ENCODE data around the gene GNAT1. TPM values are rescaled to one million over a fixed set of nuclear protein-coding genes. Genes with fewer than 3 reads are reported as not detected.

Gene GNAT1
- total RNA-seq, 1 donor from 2014 or later = 4.7 TPM

GRCh38 chr3:50189274-50189673 is 2.1 kb upstream of the GNAT1 start:
- peaks cover 14% of the 10 kb centered on the region for H3K27me3 ChIP-seq
- no peak overlapping the region for H3K27ac ChIP-seq
- no peak overlapping the region for H3K4me3 ChIP-seq
- H3K9me3 ChIP-seq = no peaks in the 10 kb centered on the region
- DNase-seq (ENCODE audit: low spot score in 2 of 2) = peak in 1 of 2 donors; percentile 91
- H3K36me3 ChIP-seq = peaks cover 0 to 28% of the 10 kb centered on the region in 2 donors
- peak; percentile 73 to 87 (median 87) for TF ChIP-seq CTCF (IDR thresholded peaks at IDR 0.05)
- H3K4me1 ChIP-seq = peaks cover 5 to 13% of the 10 kb centered on the region in 2 donors
- intact Hi-C loops (cut with DNase I) = loop anchor here (1.0 to 2.0 kb wide), 2 partner anchors 34 to 68 kb away; partner anchors contain the start of gene SEMA3F

GRCh38 chr3:50189989-50190388 is 1.4 kb upstream of the GNAT1 start:
- intact Hi-C loops (cut with DNase I) = loop anchor here (1.0 to 2.0 kb wide), 2 partner anchors 35 to 69 kb away; partner anchors contain the start of gene SEMA3F
- Histone ChIP-seq H3K4me1 (peaks cover 10 to 15% of the 10 kb centered on the region in 2 donors), H3K27ac (no peak overlapping the region), H3K9me3 (no peaks in the 10 kb centered on the region), H3K4me3 (no peak overlapping the region), H3K36me3 (peaks cover 0 to 21% of the 10 kb centered on the region in 2 donors), H3K27me3 (peaks cover 18% of the 10 kb centered on the region)
- TF ChIP-seq CTCF (IDR thresholded peaks at IDR 0.05) = no peak
- DNase-seq (ENCODE audit: low spot score in 2 of 2) = no peak

GRCh38 chr3:50192124-50192523 is 714 bp downstream of the GNAT1 start:
- Histone ChIP-seq H3K4me3 (no peak overlapping the region), H3K36me3 (peaks cover 0 to 6% of the 10 kb centered on the region in 2 donors), H3K9me3 (no peaks in the 10 kb centered on the region), H3K27ac (no peak overlapping the region), H3K27me3 (peaks cover 18% of the 10 kb centered on the region), H3K4me1 (peaks cover 10 to 15% of the 10 kb centered on the region in 2 donors)
- no peak for DNase-seq (ENCODE audit: low spot score in 2 of 2)
- intact Hi-C loops (cut with DNase I) = no loop called here
- no peak for TF ChIP-seq CTCF (IDR thresholded peaks at IDR 0.05)

- Histone ChIP-seq H3K4me1 (peaks cover 10 to 15% of the 10 kb centered on the region in 2 donors), H3K9me3 (no peaks in the 10 kb centered on the region), H3K27ac (no peak overlapping the region), H3K4me3 (peak overlapping the region in 1 of 2 donors; percentile 39), H3K36me3 (peaks cover 0 to 6% of the 10 kb centered on the region in 2 donors), H3K27me3 (peaks cover 18% of the 10 kb centered on the region)
- peak; percentile 82 to 92 (median 91) for TF ChIP-seq CTCF (IDR thresholded peaks at IDR 0.05)
- intact Hi-C loops (cut with DNase I) = loop anchor here (1.0 kb wide), 1 partner anchor 81 kb away; no protein-coding TSS in a partner anchor
- peak in 1 of 2 donors; percentile 86 for DNase-seq (ENCODE audit: low spot score in 2 of 2)
These were observed 1.3 kb downstream of the GNAT1 start for GRCh38 chr3:50192689-50193141.

- no peak for DNase-seq (ENCODE audit: low spot score in 2 of 2)
- H3K36me3 ChIP-seq = peaks cover 0 to 4% of the 10 kb centered on the region in 2 donors
- peak overlapping the region in 1 of 2 donors; percentile 39 for H3K4me3 ChIP-seq
- no peak overlapping the region for H3K27ac ChIP-seq
- intact Hi-C loops (cut with DNase I) = loop anchor here (1.0 kb wide), 1 partner anchor 80 kb away; no protein-coding TSS in a partner anchor
- no peak for TF ChIP-seq CTCF (IDR thresholded peaks at IDR 0.05)
- H3K27me3 ChIP-seq = peaks cover 18% of the 10 kb centered on the region
- H3K4me1 ChIP-seq = peaks cover 10 to 15% of the 10 kb centered on the region in 2 donors
- H3K9me3 ChIP-seq = no peaks in the 10 kb centered on the region
These were observed 1.9 kb downstream of the GNAT1 start for GRCh38 chr3:50193286-50193685.

Data from ascending aorta (tissue), 2 donors.